ENCODE data around the gene DLG5.
"Not testable (repeated sequence)": the region's sequence is repeated elsewhere in the genome, so short reads cannot be mapped to it uniquely, and the experiment has no call there.

The DLG5 gene

DNA sequence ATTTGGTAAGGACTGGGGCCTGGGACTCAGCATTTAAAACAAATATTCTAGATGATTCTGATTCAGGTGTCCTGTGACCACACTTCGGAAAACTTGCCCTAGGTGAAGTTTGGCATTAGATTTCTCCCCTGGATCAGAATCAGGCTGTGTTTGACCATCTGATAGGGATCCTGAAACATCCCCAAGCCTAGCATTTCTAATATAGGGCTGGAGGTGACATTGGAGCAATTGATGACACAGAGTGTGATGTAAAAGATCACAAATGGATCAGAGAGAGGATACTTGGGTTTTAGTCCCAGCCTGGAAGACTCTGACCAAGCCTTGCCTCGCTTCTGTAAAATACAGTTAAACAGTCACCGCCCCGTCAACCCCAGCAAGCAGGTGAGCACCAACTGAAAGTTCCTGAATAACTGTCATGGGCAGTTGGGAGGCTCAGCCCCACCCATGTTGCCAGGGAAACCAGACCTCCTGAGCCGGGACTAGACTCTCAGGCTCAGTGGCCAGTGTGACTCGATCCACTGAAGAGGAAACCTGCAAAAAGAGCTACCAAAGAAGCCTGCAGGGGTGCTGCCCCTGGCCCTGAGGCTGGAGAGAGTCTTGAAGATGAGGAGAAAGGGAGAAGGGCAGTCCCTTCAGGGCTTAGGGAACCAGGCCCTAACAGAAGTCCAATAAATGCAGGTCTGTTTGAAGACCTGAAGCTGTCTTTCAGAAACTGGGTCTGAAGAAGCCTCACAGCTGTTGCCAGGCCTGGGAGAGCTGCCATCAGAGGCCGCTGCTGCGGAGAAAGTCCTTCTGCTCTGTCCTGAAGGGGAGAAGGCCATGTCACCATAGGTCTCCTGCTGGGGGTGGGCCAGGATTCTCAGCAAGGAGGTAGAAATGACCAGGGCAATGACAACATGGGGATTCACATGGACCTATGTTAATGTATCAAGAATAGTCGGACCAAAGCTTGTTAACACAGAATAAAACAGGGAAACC, 162.8 kb downstream of the DLG5 start:
- Histone ChIP-seq H3K27ac (ENCODE audit: low read depth, low read length) (no peak overlapping the region), H3K27me3 (ENCODE audit: low read length) (no peaks in the 10 kb centered on the region), H4K20me1 (ENCODE audit: low read depth, low read length) (no peaks in the 10 kb centered on the region), H3K9ac (ENCODE audit: low read length) (no peak overlapping the region), H3K36me3 (ENCODE audit: low read length) (no peaks in the 10 kb centered on the region), H3K9me2 (replicated peaks; ENCODE audit: insufficient read depth, low read length) (no peaks in the 10 kb centered on the region), H2AFZ (ENCODE audit: low read depth, low read length, severe bottlenecking) (no peak overlapping the region), H3K4me2 (ENCODE audit: low read depth, low read length, poor library complexity, severe bottlenecking) (no peak overlapping the region), H3F3A (ENCODE audit: insufficient read depth) (no peaks in the 10 kb centered on the region), H3K79me2 (ENCODE audit: insufficient read depth, low read length) (no peaks in the 10 kb centered on the region), H3K4me3 (ENCODE audit: insufficient read depth, low read length, poor library complexity, severe bottlenecking) (no peak overlapping the region), H3K9me3 (ENCODE audit: insufficient read depth, low read length) (no peaks in the 10 kb centered on the region)
- no peak for TF ChIP-seq CTCF (IDR thresholded peaks at IDR 0.05; ENCODE audit: insufficient read depth, low read length, poor library complexity, severe bottlenecking)
- no peak for TF ChIP-seq EZH2phosphoT487 (conservative IDR thresholded peaks at IDR 0.05; ENCODE audit: low read length)

DNA sequence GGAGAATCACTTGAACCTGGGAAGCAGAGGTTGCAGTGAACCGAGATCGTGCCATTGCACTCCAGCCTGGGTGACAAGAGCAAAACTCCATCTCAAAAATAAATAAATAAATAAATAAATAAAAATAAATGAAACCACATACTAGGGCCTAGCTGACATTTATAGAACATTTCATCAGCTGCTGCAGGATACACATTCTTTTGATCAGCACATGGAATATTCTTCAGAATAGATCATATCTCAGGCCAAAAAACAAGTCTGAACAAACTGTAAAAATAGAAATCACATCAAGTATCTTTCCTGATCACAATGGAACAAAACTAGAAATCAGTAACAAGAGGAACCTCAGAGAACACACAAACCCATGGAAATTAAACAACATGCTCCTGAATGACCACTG, 168.1 kb downstream of the DLG5 start:
- not testable (repeated sequence) for H4K20me1 ChIP-seq (ENCODE audit: low read depth, low read length); H3K9me3 ChIP-seq (ENCODE audit: insufficient read depth, low read length); H2AFZ ChIP-seq (ENCODE audit: low read depth, low read length, severe bottlenecking); H3K9me2 ChIP-seq (replicated peaks; ENCODE audit: insufficient read depth, low read length); H3F3A ChIP-seq (ENCODE audit: insufficient read depth); H3K27me3 ChIP-seq (ENCODE audit: low read length); H3K79me2 ChIP-seq (ENCODE audit: insufficient read depth, low read length); H3K36me3 ChIP-seq (ENCODE audit: low read length); H3K4me2 ChIP-seq (ENCODE audit: low read depth, low read length, poor library complexity, severe bottlenecking); H3K4me3 ChIP-seq (ENCODE audit: insufficient read depth, low read length, poor library complexity, severe bottlenecking); H3K27ac ChIP-seq (ENCODE audit: low read depth, low read length); H3K9ac ChIP-seq (ENCODE audit: low read length)

- no peak overlapping the region for H3K27ac ChIP-seq (ENCODE audit: low read depth, low read length)
- no peaks in the 10 kb centered on the region for H3K9me3 ChIP-seq (ENCODE audit: insufficient read depth, low read length)
- H3K9me2 ChIP-seq (replicated peaks; ENCODE audit: insufficient read depth, low read length): no peaks in the 10 kb centered on the region
- no peaks in the 10 kb centered on the region for H3K27me3 ChIP-seq (ENCODE audit: low read length)
- H3K36me3 ChIP-seq (ENCODE audit: low read length): no peaks in the 10 kb centered on the region
- H3K4me3 ChIP-seq (ENCODE audit: insufficient read depth, low read length, poor library complexity, severe bottlenecking): no peak overlapping the region
- H3K9ac ChIP-seq (ENCODE audit: low read length): no peak overlapping the region
- H4K20me1 ChIP-seq (ENCODE audit: low read depth, low read length): no peaks in the 10 kb centered on the region
- H2AFZ ChIP-seq (ENCODE audit: low read depth, low read length, severe bottlenecking): no peak overlapping the region
- no peaks in the 10 kb centered on the region for H3K79me2 ChIP-seq (ENCODE audit: insufficient read depth, low read length)
- H3K4me2 ChIP-seq (ENCODE audit: low read depth, low read length, poor library complexity, severe bottlenecking): no peak overlapping the region
- H3F3A ChIP-seq (ENCODE audit: insufficient read depth): no peaks in the 10 kb centered on the region
- TF ChIP-seq EZH2phosphoT487 (conservative IDR thresholded peaks at IDR 0.05; ENCODE audit: low read length) (no peak), CTCF (IDR thresholded peaks at IDR 0.05; ENCODE audit: insufficient read depth, low read length, poor library complexity, severe bottlenecking) (peak; percentile 90)
Measured at GRCh38 chr10:77756319-77757232, 170.0 kb downstream of the DLG5 start.

Measured in SU-DHL-6 (cell line).